HG02885 (cell line): Measurements from ENCODE around the gene ENOX2.
"Not testable (repeated sequence)": the region's sequence is repeated elsewhere in the genome, so short reads cannot be mapped to it uniquely, and the experiment has no call there.

Experiments
- ATAC-seq: cut with Tn5 transposase; IDR thresholded peaks from one replicate; pipeline ENCODE4 v1.9.1; 2021; ENCODE audit warnings: mild to moderate bottlenecking; ENCODE audit not compliant: unreplicated experiment, poor library complexity

Gene ENOX2

GRCh38 chrX:130902783-130903613, at the start of gene ENOX2:
Gene ENOX2, minus strand, starts transcription at chrX:130903209. Its CDS starts 199,993 bp downstream, at chrX:130703216.
- ATAC-seq: peak; percentile 97

GRCh38 chrX:130952266-130953043, 49.4 kb upstream of the ENOX2 start:
- peak; percentile 93 for ATAC-seq

- ATAC-seq: no peak
Observed at GRCh38 chrX:130944230-130944629, 41.2 kb upstream of the ENOX2 start.

- ATAC-seq: no peak
Observed at GRCh38 chrX:130937101-130937500, 34.1 kb upstream of the ENOX2 start.

GRCh38 chrX:130933358-130933757, 30.3 kb upstream of the ENOX2 start:
- ATAC-seq: no peak

- ATAC-seq: not testable (repeated sequence)
Observed at GRCh38 chrX:130920405-130920804, 17.4 kb upstream of the ENOX2 start.

- not testable (repeated sequence) for ATAC-seq
Observed at GRCh38 chrX:130919676-130920075, 16.7 kb upstream of the ENOX2 start.

GRCh38 chrX:130918498-130918897, 15.5 kb upstream of the ENOX2 start:
- ATAC-seq: not testable (repeated sequence)

GRCh38 chrX:130916636-130917422, 13.8 kb upstream of the ENOX2 start:
- peak; percentile 79 for ATAC-seq

- no peak for ATAC-seq
Observed at GRCh38 chrX:130915302-130915701, 12.3 kb upstream of the ENOX2 start.

- ATAC-seq: no peak
Observed at GRCh38 chrX:130909469-130910136, 6.6 kb upstream of the ENOX2 start.

- ATAC-seq: no peak
Observed at GRCh38 chrX:130906776-130907175, 3.8 kb upstream of the ENOX2 start.

- no peak for ATAC-seq
Observed at GRCh38 chrX:130902446-130902782, 595 bp downstream of the ENOX2 start.

GRCh38 chrX:130896802-130897501, 6.1 kb downstream of the ENOX2 start:
- ATAC-seq: no peak

GRCh38 chrX:130896026-130896425, 7.0 kb downstream of the ENOX2 start:
- no peak for ATAC-seq

- ATAC-seq: no peak
Observed at GRCh38 chrX:130895299-130895698, 7.7 kb downstream of the ENOX2 start.

- ATAC-seq: no peak
Observed at GRCh38 chrX:130893356-130894085, 9.5 kb downstream of the ENOX2 start.

GRCh38 chrX:130887376-130887775, 15.6 kb downstream of the ENOX2 start:
- no peak for ATAC-seq

GRCh38 chrX:130885996-130886395, 17.0 kb downstream of the ENOX2 start:
- no peak for ATAC-seq
